Vagina (tissue), 2 donors: ENCODE results near the gene C1QL2. TPM values are rescaled to one million over a fixed set of nuclear protein-coding genes. Genes with fewer than 3 reads are reported as not detected.

Experiments used
- DNase-seq, 2 donors: peaks; one replicate each; pipeline ENCODE4 v3.0.0-alpha.2; 2017; ENCODE audit errors: extremely low spot score in 2 of 2
- H3K27ac ChIP-seq: fragments of 200-600 bp; sonication (generic); one replicate; pipeline ENCODE4 v1.5.1; 2019
- H3K27me3 ChIP-seq: fragments of 200-600 bp; sonication (generic); one replicate; pipeline ENCODE4 v1.5.1; 2019
- H3K36me3 ChIP-seq, 2 donors: fragments of 200-600 bp; sonication (generic); one replicate each; pipeline ENCODE4 v1.5.1; 2017 to 2019
- H3K4me1 ChIP-seq: fragments of 200-600 bp; sonication (generic); one replicate; pipeline ENCODE4 v1.5.1; 2019
- H3K4me3 ChIP-seq, 2 donors: fragments of 200-600 bp; sonication (generic); 1 replicate in 1 of 2; 2 replicates in 1 of 2; pipeline ENCODE4 v1.5.1; 2016 to 2019
- H3K9me3 ChIP-seq: fragments of 200-600 bp; sonication (generic); one replicate; pipeline ENCODE4 v1.5.1; 2019
- CTCF ChIP-seq, 3 experiments: fragments of 450-650 bp in 2 of 3; fragments of 200-600 bp in 1 of 3; sonication (generic) in 1 of 3; IDR thresholded peaks; one replicate each; pipeline ENCODE4 v1.5.1; 2017 to 2019; ENCODE audit warnings: antibody characterized with exemption in 3 of 3, mild to moderate bottlenecking in 2 of 3, moderate library complexity in 2 of 3
- POLR2A ChIP-seq, 2 donors: fragments of 450-650 bp; IDR thresholded peaks; one replicate each; pipeline ENCODE4 v1.6.1; 2017; ENCODE audit warnings: antibody characterized with exemption in 2 of 2, mild to moderate bottlenecking in 2 of 2, moderate library complexity in 2 of 2
- POLR2AphosphoS5 ChIP-seq, 2 donors: sonication (generic); formaldehyde crosslinking; IDR thresholded peaks; one replicate each; pipeline ENCODE4 v1.9.0; 2017; ENCODE audit warnings: antibody characterized with exemption in 2 of 2, mild to moderate bottlenecking in 2 of 2, low read depth in 1 of 2; ENCODE audit not compliant: insufficient read depth in 1 of 2
- intact Hi-C: fragments of 100-400 bp; cut with DNase I; formaldehyde crosslinking; loops from one replicate; pipeline ENCODE4 v1.15.1; 2023
- total RNA-seq: library from RNA; depleted of rRNA; stranded (reverse); fragments of >200 nt; gene quantifications from one replicate; pipeline ENCODE4 v1.2.3, GENCODE V29; 2016

C1QL2 gene
- total RNA-seq, 1 donor from 2014 or later, result not detected

- H3K36me3 ChIP-seq, result no peaks in the 10 kb centered on the region
- H3K27ac ChIP-seq, result no peak overlapping the region
- no peaks in the 10 kb centered on the region for H3K9me3 ChIP-seq
- intact Hi-C loops, result loop anchor here (10.0 kb wide), 1 partner anchor 147 kb away; no protein-coding TSS in a partner anchor
- peak; percentile 31 to 70 for DNase-seq
- no peaks in the 10 kb centered on the region for H3K4me1 ChIP-seq
- H3K27me3 ChIP-seq, result no peaks in the 10 kb centered on the region
- H3K4me3 ChIP-seq, result no peak overlapping the region
- TF ChIP-seq CTCF (IDR thresholded peaks at IDR 0.05), result no peak
- TF ChIP-seq POLR2AphosphoS5 (IDR thresholded peaks at IDR 0.05; ENCODE audit: insufficient read depth in 1 of 2, low read depth in 1 of 2), result no peak
- no peak for TF ChIP-seq POLR2A (IDR thresholded peaks at IDR 0.05)
Measured at GRCh38 chr2:119117891-119118882, 40.4 kb downstream of the C1QL2 start.

GRCh38 chr2:119117408-119117807 is 41.1 kb downstream of the C1QL2 start:
- TF ChIP-seq CTCF (IDR thresholded peaks at IDR 0.05) (no peak), POLR2AphosphoS5 (IDR thresholded peaks at IDR 0.05; ENCODE audit: insufficient read depth in 1 of 2, low read depth in 1 of 2) (no peak), POLR2A (IDR thresholded peaks at IDR 0.05) (no peak)
- intact Hi-C loops, result loop anchor here (10.0 kb wide), 1 partner anchor 147 kb away; no protein-coding TSS in a partner anchor
- peak; percentile 42 to 67 for DNase-seq
- H3K9me3 ChIP-seq, result no peaks in the 10 kb centered on the region
- H3K4me3 ChIP-seq, result no peak overlapping the region
- H3K27ac ChIP-seq, result no peak overlapping the region
- no peaks in the 10 kb centered on the region for H3K4me1 ChIP-seq
- H3K36me3 ChIP-seq, result no peaks in the 10 kb centered on the region
- H3K27me3 ChIP-seq, result no peaks in the 10 kb centered on the region

GRCh38 chr2:119116411-119117295 is 41.9 kb downstream of the C1QL2 start:
- no peaks in the 10 kb centered on the region for H3K27me3 ChIP-seq
- TF ChIP-seq POLR2AphosphoS5 (IDR thresholded peaks at IDR 0.05; ENCODE audit: insufficient read depth in 1 of 2, low read depth in 1 of 2) (no peak), POLR2A (IDR thresholded peaks at IDR 0.05) (no peak), CTCF (IDR thresholded peaks at IDR 0.05) (no peak)
- H3K4me3 ChIP-seq, result no peak overlapping the region
- H3K36me3 ChIP-seq, result no peaks in the 10 kb centered on the region
- no peaks in the 10 kb centered on the region for H3K4me1 ChIP-seq
- H3K9me3 ChIP-seq, result no peaks in the 10 kb centered on the region
- intact Hi-C loops, result loop anchor here (10.0 kb wide), 1 partner anchor 148 kb away; no protein-coding TSS in a partner anchor
- H3K27ac ChIP-seq, result no peak overlapping the region
- DNase-seq, result peak; percentile 64 to 67

GRCh38 chr2:119114266-119114665 is 44.3 kb downstream of the C1QL2 start:
- no peak overlapping the region for H3K27ac ChIP-seq
- no peaks in the 10 kb centered on the region for H3K27me3 ChIP-seq
- H3K36me3 ChIP-seq, result no peaks in the 10 kb centered on the region
- TF ChIP-seq POLR2A (IDR thresholded peaks at IDR 0.05) (no peak), POLR2AphosphoS5 (IDR thresholded peaks at IDR 0.05; ENCODE audit: insufficient read depth in 1 of 2, low read depth in 1 of 2) (no peak), CTCF (IDR thresholded peaks at IDR 0.05) (no peak)
- intact Hi-C loops, result loop anchor here (10.0 kb wide), 1 partner anchor 151 kb away; no protein-coding TSS in a partner anchor
- H3K4me3 ChIP-seq, result no peak overlapping the region
- H3K9me3 ChIP-seq, result no peaks in the 10 kb centered on the region
- H3K4me1 ChIP-seq, result no peaks in the 10 kb centered on the region
- DNase-seq, result peak; percentile 65 to 77
